WTC11 (cell line): ENCODE results near the gene SH2D3C.

Source experiments
- CTCF ChIP-seq: fragments of 200-600 bp; IDR thresholded peaks from 2 replicates; pipeline ENCODE4 v1.8.0; 2022; ENCODE audit warnings: antibody characterized with exemption
- IRF1 ChIP-seq: sonication (generic); formaldehyde crosslinking; IDR thresholded peaks from 2 replicates; pipeline ENCODE4 v1.8.0; 2023; ENCODE audit warnings: missing genetic modification reagents
- MAX ChIP-seq: sonication (generic); formaldehyde crosslinking; IDR thresholded peaks from 2 replicates; pipeline ENCODE4 v1.8.0; 2022; ENCODE audit warnings: mild to moderate bottlenecking, missing genetic modification reagents
- NR2C2 ChIP-seq: sonication (generic); formaldehyde crosslinking; IDR thresholded peaks from 2 replicates; pipeline ENCODE4 v1.8.0; 2022; ENCODE audit warnings: mild to moderate bottlenecking, missing genetic modification reagents
- ZBTB21 ChIP-seq: sonication (generic); formaldehyde crosslinking; IDR thresholded peaks from 2 replicates; pipeline ENCODE4 v1.8.1; 2023; ENCODE audit warnings: mild to moderate bottlenecking, missing genetic modification reagents, borderline replicate concordance

GRCh38 chr9:127730262-127730661, 48.2 kb downstream of the SH2D3C start:
- TF ChIP-seq CTCF (no peak), NR2C2 (CRISPR knock-in tag) (no peak), IRF1 (CRISPR knock-in tag) (no peak), MAX (no peak), ZBTB21 (CRISPR knock-in tag) (no peak)
